Body of pancreas (tissue), 4 donors: ENCODE data around the gene MAP7D1.

Experiments
- POLR2A ChIP-seq, 3 donors: fragments of 450-650 bp; IDR thresholded peaks; one replicate each; pipeline ENCODE4 v1.6.1; 2016; ENCODE audit warnings: antibody characterized with exemption in 3 of 3, mild to moderate bottlenecking in 2 of 3
- TF ChIP-seq, protein P1 (sequence below), 7 experiments: fragments of 450-650 bp in 4 of 7; fragments of 200-600 bp in 3 of 7; sonication (generic) in 3 of 7; IDR thresholded peaks; one replicate each; pipeline ENCODE4 v1.5.1; 2016 to 2019; ENCODE audit warnings: antibody characterized with exemption in 7 of 7

DNA sequence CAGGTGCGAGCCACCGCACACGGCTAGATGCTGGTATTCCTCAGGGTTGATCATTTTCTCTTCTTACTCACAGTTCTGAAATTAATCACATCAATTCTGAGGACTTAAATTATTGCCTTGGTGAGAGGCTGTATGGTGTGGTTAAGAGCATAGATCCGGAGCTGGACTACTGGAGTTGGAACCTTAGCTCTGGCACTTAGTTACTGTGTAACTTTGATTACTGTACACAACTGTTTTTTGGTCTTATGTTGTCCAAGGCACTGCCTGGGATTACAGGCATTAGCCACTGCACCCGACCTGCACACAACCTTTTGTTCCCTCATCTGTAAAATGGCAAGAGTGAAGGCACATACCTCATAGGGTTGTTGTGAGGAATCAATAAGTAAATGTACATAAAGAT is 42.7 kb downstream of the MAP7D1 start:
- TF ChIP-seq, protein P1, sequence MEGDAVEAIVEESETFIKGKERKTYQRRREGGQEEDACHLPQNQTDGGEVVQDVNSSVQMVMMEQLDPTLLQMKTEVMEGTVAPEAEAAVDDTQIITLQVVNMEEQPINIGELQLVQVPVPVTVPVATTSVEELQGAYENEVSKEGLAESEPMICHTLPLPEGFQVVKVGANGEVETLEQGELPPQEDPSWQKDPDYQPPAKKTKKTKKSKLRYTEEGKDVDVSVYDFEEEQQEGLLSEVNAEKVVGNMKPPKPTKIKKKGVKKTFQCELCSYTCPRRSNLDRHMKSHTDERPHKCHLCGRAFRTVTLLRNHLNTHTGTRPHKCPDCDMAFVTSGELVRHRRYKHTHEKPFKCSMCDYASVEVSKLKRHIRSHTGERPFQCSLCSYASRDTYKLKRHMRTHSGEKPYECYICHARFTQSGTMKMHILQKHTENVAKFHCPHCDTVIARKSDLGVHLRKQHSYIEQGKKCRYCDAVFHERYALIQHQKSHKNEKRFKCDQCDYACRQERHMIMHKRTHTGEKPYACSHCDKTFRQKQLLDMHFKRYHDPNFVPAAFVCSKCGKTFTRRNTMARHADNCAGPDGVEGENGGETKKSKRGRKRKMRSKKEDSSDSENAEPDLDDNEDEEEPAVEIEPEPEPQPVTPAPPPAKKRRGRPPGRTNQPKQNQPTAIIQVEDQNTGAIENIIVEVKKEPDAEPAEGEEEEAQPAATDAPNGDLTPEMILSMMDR (IDR thresholded peaks at IDR 0.05) = no peak
- TF ChIP-seq POLR2A (IDR thresholded peaks at IDR 0.05) = no peak
